GM19025 (cell line): ENCODE measurements around the gene PLA2G1B.

Experiments used
- ATAC-seq: cut with Tn5 transposase; IDR thresholded peaks from one replicate; pipeline ENCODE4 v1.9.1; 2021; ENCODE audit warnings: mild to moderate bottlenecking, low read depth, moderate library complexity; ENCODE audit not compliant: unreplicated experiment

The PLA2G1B gene

GRCh38 chr12:120332523-120332922, 4.9 kb upstream of the PLA2G1B start:
- no peak for ATAC-seq

- no peak for ATAC-seq
Measured at GRCh38 chr12:120332041-120332440, 4.5 kb upstream of the PLA2G1B start.

- ATAC-seq = no peak
Measured at GRCh38 chr12:120331390-120331789, 3.8 kb upstream of the PLA2G1B start.

DNA sequence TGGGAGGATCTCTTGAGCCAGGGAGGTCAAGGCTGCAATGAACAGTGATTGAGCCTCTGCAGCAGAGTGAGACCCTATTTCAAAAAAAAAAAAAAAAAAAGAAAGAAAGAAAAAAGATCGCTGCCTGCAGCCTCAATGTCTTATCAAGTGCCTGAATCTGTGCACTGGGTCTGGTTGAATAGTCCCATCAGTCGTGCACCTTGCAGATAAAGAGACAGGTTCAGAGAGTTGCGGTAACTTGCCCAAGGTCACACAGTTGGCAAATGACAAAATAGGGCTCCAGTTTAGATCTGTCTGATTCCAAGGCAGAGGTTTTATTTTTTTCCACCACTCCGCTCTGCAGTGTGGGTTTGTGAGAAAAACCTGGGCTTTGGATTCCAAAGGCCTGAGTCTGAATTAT, 649 bp upstream of the PLA2G1B start:
- no peak for ATAC-seq

- ATAC-seq = no peak
Measured at GRCh38 chr12:120324841-120325417, 2.6 kb downstream of the PLA2G1B start.

DNA sequence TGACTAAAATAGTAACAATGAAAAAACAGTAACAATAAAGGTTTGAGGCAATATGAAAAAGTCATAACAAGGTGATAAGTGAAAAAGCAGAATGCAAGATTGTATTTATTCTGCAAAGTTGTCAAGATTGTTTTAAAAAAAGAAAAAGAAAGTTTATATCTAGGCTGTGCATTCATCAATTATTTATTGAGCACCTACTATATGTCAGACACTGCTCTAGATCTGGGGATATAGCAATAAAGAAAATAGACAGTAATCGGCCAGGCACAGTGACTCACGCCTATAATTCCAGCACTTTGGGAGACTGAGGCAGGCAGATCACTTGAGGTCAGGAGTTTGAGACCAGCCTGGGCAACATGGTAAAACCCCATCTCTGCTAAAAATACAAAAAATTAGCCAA, 3.8 kb downstream of the PLA2G1B start:
- ATAC-seq = no peak

- no peak for ATAC-seq
Measured at GRCh38 chr12:120321382-120322202, 6.0 kb downstream of the PLA2G1B start.

- ATAC-seq = peak; percentile 99
Measured at GRCh38 chr12:120317224-120318105, 10.1 kb downstream of the PLA2G1B start.

DNA sequence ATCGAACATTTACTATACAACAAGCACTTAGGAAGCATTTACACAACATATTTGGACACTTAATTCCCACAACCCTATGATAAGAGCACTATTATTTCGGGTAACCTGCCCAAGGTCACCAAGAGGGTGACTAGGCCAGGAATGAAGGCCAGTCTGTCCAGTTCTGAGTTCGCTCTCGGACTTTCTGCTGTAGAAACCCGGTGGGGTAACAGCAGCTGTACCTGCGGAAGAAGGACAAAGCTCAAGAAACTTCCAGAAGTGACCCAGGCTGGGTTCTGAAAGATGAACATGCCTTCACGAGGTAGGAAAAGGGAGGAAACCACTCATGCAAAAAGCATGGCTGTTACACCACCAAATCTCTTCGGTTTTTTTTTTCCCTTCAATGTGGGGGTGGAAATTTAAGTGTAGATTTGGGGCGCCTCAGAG, 10.8 kb downstream of the PLA2G1B start:
- no peak for ATAC-seq

- ATAC-seq = no peak
Measured at GRCh38 chr12:120314220-120314619, 13.4 kb downstream of the PLA2G1B start.

DNA sequence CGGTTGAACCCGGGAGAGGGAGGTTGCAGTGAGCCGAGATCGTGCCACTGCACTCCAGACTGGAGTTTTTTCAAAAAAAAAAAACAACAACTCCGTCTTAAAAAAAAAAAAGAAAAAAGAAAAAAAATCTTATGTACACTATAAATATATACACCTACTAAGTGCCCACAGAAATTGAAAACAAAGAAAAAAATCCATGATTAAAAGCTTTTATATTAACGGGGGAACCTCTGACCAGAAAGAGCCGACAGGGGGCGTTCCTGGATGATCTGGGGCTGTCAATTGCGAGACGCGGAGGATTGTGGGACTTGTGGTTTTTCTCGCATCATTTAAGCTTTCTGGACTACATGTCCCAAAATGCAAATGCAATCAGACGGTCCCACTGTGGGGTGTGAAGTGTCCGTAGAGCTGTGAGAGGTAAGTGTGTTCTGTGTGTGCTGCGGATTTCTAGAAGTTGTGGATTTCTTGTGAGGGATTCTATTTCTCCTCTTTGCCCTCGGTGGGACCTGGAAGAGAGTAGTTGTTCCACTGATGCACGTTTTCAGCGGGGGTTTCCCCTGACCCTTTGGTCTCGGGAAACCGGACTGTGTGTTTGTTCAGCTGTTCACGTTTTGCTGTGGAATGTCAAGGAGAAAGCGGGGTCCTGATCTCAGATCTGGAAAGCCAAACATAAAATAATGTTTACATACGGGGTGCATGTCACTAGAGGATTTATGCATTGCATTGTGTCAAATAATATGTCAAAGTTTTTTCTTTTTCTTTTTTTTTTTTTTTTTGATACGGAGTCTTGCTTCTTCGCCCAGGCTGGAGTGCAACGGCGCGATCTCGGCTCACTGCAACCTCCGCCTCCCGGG, 25.4 kb downstream of the PLA2G1B start, which contains the start of gene SIRT4:
Gene SIRT4, plus strand, starts transcription at position 360 of the 854 bp plus-strand sequence. CDS start 1,241 bp downstream, outside the sequence.
- peak; percentile 80 for ATAC-seq

DNA sequence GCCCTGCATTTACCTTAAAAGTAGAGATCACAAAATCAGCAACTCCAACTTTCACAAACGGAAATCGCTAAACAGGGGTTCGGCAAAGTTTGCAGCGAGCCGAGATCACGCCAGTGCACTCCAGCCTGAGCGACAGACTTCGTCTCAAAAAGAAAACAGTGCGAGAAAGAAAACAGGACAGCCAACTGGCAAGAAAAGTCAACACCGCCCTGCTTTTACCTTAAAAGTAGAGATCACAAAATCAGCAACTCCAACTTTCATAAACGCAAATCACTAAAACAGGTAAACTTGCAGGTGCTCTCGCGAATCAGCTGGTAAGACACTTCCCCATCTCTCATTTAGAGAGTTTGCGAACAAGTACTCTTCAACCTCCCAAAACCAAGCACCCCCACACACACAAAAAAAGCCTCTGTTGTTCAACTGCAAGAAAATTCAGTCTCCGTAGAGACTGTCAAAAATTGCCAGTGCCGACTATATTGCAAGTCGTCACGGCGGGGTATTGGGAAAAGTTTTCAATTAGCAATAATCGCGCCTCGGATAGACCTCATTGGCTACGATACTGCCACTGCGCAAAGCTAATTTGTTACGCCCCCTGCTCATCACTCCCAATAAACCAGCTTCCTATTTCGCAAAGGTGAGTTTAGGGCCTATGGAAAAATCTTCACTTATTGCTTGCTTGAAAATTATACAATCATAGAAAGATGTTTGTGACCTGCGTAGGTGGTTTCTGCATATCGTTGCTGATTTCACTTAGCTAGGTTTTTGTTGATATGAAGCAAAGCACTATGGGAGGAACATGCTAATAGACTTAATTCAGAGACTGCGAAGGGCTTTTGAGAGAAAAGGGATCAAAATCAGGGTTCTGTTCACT, 34.7 kb downstream of the PLA2G1B start, which contains the start of gene RNU4-1:
Gene RNU4-1, minus strand, starts transcription at position 577 of the 871 bp plus-strand sequence.
- peak; percentile 41 for ATAC-seq

GRCh38 chr12:120292411-120292660, 35.2 kb downstream of the PLA2G1B start:
- no peak for ATAC-seq

GRCh38 chr12:120290609-120291305, 36.8 kb downstream of the PLA2G1B start:
- ATAC-seq = no peak

DNA sequence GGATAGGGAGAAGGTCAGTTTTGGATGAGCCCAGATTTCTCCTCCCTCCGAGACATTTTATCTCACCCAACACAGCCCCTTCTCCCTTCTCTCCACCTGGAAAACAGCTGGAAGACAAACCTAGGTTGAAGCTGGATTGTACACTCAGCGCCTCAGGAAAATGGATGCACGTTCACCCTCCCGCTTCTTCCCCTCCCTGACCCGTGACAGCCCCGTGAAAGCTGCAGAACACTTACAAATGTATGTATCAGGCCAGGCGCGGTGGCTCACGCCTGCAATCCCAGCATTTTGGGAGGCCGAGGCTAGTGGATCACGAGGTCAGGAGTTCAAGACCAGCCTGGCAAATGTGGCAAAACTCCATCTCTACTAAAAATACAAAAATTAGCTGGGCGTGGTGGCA, 40.1 kb downstream of the PLA2G1B start:
- no peak for ATAC-seq

DNA sequence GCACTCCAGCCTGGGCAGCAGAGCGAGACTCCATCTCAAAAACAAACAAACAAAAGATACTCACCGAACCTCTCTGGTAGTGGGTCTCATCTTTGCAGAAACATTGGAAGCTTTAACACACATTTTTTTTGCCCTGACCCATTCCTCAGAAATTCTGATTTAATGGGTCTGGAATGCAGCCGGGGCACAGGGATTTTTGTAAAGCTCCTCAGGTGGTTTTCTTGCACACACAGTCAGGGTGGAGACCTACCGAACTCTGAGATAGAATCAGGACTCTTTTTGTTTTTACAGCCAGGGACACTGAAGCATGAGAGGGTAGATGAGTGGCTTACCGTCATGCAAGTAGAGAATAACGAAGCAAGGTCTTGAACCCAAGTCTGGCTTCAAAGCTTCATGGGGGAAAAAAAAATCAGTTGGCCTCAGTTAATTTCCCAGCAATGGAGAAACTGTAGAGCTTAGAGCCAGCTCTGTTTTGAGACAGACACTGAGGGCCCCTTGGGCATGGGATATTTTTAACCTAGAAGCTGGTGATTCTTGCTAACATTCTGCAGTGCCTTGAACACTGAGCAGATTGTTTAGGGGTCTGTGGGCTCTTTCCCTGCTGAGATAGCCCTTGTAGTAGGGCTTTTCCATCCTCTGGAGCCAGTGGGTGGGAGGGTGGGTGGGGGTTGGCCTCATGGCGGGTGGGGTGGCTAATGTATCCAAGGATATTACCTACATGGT, 40.6 kb downstream of the PLA2G1B start:
- ATAC-seq = no peak

DNA sequence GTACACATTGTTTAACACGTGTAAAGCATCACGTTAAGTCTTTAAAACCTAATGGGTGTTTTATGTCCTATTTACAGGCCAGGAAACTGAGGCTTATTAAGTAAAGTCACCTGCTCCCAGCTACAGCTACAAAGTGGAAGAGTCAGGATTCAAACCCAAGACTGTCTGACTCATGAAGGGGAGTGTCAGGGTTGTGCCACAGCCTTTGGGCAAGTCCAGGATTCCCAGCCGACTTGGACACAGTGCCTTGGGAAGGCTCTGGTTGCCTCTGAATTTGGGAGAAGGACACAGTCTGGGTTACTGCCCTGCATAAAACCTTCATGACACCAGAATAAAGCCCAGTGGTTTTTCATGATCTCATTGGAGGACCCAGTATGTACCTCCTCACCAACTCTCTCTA, 43.2 kb downstream of the PLA2G1B start:
- ATAC-seq = no peak

DNA sequence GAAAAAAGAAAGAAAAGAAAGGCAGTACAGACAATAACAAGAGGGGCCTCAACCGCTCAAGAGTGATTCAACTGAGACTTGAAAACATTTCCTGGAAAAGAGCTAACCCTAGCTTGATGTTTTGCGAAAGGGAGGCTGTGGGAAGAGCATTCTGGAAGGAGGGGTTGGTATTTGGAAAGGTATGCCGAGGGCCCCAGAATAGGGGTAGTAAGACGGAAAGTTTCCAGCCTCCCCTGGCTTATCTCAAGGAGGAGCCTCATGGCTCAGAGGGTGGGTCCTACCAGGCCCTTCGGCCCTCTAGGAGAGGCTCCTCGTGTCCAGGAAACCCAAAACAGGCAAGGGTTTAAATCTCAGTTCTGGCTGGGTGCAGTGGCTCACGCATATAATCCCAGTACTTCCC, 44.3 kb downstream of the PLA2G1B start:
- no peak for ATAC-seq
